GM21786 (cell line): ENCODE results near the gene HMG20B.
"Not testable (repeated sequence)": the region's sequence is repeated elsewhere in the genome, so short reads cannot be mapped to it uniquely, and the experiment has no call there.

Source experiments
- ATAC-seq: cut with Tn5 transposase; IDR thresholded peaks from one replicate; pipeline ENCODE4 v1.9.1; 2021; ENCODE audit not compliant: unreplicated experiment

HMG20B gene

GRCh38 chr19:3555653-3556422 is 16.9 kb upstream of the HMG20B start:
- ATAC-seq, result no peak

- no peak for ATAC-seq
These were observed 16.2 kb upstream of the HMG20B start for GRCh38 chr19:3556423-3556977.

DNA sequence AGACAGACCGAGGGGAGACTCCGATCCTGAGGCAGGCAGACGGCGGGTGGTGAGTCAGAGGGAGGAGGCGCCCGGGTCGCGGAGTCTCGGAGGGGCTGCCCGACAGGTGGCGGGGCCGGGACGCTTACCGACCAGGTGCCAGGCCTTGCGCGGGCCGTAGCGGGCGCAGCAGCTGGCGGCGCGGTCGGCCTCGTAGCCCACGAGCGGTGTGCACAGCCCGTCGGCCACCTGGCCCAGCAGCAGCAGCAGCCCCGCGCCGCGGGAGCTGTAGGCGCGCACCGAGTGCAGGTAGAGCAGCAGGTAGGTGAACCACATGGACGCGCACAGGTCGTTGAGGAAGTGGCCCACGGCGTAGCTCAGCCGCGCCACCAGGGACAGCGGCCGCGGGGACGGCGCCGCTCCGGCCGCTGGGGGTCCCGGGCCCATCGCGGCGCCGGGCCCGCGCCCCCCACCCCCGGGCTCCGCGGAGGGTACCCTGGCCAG is 15.7 kb upstream of the HMG20B start:
- ATAC-seq, result peak; percentile 4

DNA sequence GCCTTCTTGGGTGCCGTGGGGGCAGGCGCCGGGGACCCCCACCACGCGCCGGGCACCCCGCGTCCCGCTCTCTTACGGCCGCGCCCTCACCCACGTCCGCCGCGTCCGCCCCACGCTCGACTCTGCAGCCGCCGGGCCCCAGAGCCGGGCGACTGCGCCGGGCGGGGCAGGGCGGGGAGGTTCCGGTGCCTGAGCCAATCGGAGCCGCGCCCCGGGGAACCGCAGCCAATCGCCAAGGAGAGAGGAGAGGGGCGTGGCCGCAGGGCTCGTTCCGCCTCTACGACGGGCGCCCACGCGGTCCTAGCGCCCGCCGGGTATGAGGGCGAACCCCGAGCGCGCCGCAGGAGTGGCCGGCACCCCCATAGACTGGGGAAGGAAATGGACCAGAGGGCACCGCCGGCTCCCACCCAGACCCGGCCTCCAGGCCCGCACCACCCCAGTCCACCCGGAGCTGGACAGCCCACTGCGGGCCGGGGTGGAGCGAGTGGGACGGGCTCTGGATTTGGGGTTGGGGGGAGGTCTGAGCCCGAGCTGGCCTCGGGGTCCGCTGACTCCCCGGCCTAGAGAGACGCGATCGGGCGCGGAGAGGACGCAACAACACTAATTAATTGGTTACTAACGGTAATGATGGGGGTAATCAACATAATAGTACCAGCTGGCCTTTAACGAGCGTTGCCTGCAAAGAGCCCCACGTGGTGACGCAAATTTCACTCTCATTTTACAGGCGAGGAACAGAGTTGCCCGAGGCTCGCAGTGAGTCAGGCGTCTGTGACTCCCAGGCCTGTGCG is 15.1 kb upstream of the HMG20B start, which contains the start of gene MFSD12:
TSS of gene MFSD12 (minus strand) at position 126 of the 788 bp plus-strand sequence. CDS start 183 bp downstream, outside the sequence.
- ATAC-seq, result peak; percentile 82

- no peak for ATAC-seq
These were observed 8.8 kb upstream of the HMG20B start for GRCh38 chr19:3563709-3564524.

GRCh38 chr19:3565139-3565538 is 7.6 kb upstream of the HMG20B start:
- ATAC-seq, result no peak

- ATAC-seq, result not testable (repeated sequence)
These were observed 2.7 kb upstream of the HMG20B start for GRCh38 chr19:3570042-3570441.

- ATAC-seq, result no peak
These were observed 2.1 kb upstream of the HMG20B start for GRCh38 chr19:3570606-3571011.

- ATAC-seq, result peak; percentile 95
These were observed 451 bp upstream of the HMG20B start for GRCh38 chr19:3572132-3572854.

DNA sequence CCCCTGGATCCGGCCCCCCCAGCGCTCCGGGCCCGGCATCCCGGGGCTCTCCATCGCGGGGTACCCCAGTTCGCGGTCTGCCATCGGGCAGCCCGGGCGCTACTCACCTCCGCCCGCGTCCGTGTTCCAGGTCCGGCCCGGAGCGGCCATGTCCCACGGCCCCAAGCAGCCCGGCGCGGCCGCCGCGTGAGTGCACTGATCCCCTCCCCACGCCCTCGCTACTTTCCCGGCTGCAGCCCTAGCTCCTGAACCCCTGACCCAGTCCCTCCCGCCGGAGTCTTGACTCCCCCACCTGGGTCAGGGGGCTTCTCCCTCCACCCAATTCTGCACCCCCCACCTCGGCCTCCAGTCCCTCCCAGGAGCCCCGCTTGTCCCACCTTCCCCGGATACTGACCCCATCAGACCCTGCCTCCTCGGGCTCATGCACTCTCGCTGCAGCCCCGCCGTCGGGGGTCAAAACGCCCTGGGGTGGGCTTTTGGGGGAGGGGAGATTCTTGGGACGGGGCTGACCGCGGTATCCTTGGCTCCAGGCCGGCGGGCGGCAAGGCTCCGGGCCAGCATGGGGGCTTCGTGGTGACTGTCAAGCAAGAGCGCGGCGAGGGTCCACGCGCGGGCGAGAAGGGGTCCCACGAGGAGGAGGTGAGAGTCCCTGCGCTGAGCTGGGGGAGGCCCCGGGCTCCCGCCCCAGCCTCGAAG is 566 bp downstream of the HMG20B start:
- ATAC-seq, result no peak

GRCh38 chr19:3573858-3574637 is 1.3 kb downstream of the HMG20B start:
- ATAC-seq, result no peak

GRCh38 chr19:3575260-3575741 is 2.6 kb downstream of the HMG20B start:
- no peak for ATAC-seq

DNA sequence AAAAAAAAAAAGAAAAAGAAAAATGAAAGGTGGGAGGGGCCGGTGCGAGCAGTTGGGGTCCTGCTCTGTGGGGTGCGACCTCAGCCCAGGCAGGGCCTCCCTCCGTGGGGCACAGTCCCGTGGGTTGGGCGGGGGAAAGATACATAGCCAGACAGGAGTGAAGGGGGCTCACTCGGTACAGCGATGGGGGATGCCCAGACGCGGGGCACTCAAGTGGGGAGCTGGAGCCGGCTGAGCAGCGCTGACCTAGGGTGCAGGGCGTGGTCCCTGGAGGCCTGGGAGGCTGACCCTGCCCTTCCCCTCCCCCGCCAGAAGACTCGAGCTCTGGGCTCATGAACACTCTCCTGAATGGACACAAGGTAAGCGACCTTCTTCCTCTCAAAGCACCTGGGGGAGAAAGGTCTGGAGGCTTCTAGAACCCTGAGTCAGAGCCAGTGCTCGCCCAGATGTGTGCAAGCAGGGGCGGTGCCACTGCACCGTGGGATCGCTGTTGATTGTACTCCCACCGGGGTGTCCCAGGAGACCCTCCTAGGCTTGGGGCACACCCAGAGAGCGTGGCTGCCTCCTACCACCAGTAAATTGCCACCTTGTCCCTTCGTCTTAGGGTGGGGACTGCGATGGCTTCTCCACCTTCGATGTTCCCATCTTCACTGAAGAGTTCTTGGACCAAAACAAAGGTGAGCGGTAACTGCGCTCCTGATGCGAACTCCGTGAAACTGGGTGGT is 3.4 kb downstream of the HMG20B start:
- no peak for ATAC-seq

DNA sequence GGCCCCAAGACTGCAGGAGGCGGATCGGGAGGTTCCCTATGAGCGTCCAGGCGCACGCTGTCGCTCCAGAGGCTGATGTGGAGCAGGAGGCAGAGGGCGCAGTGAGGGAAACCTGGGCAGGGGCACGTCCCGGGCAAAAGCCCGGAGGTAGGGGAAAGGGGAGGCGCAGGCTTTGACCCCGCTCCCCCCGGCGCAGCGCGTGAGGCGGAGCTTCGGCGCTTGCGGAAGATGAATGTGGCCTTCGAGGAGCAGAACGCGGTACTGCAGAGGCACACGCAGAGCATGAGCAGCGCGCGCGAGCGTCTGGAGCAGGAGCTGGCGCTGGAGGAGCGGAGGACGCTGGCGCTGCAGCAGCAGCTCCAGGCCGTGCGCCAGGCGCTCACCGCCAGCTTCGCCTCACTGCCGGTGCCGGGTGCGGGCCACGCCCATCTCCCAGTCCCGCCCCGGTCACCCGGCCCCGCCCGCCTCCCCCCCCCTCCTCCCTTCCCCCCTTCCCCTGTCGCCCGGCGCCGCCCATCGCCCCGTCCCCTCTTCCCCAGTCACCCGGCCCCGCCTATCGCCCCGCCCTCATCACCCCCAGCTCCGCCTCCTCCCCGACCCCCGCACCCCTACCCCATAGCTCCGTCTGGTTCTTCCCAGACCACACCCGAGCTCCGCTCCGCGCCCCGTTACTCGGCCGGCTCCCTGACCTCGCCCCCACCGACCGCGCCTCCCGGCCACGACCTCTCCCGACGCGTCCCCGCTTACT is 4.1 kb downstream of the HMG20B start:
- no peak for ATAC-seq

DNA sequence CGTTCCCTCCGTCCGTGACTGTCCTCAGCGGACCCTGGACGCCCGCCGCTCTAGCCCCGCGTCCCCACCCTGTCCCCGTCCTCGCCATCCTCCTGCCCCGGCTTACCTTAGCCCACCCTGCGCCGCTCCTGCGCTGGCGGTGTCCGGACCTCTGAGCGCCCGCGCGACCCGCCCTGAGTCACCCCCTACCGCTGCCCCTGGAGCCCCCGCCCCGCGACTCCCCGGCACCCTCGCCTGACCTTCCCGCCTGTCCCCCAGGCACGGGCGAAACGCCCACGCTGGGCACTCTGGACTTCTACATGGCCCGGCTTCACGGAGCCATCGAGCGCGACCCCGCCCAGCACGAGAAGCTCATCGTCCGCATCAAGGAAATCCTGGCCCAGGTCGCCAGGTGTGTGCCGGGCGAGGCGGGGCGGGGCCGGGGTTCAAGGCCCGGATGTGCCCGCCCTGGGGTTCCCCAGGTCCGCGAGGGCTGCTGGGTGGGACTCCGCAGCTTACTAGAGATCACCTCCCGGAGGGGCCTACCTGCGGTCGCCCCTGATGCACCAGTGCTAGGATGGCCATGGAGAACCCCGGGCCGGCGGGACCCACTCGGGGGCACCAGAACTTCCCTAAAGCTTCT is 5.1 kb downstream of the HMG20B start:
- ATAC-seq, result no peak

GRCh38 chr19:3578390-3578789 is 5.6 kb downstream of the HMG20B start:
- no peak for ATAC-seq
